IMR-90 (cell line): Measurements from ENCODE around the gene ITCH. TPM values are rescaled to one million over a fixed set of nuclear protein-coding genes. Genes with fewer than 3 reads are reported as not detected.

Experiments
- ATAC-seq: fragments of 200-7000 bp; cut with Tn5 transposase; 2 replicates; pipeline ENCODE4 v1.9.1; 2020; ENCODE audit warnings: low read depth, mild to moderate bottlenecking, moderate library complexity
- BruUV-seq: library from RNA; stranded (reverse); fragments of 400-500 nt; replicated peaks from 2 replicates; lab custom pipeline; 2021; lab: Mats Ljungman, UMichigan
- CTCF ChIA-PET: fragments of 300-600 bp; formaldehyde crosslinking; extraction: SDS; loops from one replicate; lab custom pipeline; 2021; ENCODE audit warnings: antibody characterized with exemption; lab: Yijun Ruan, JAX
- POLR2A ChIA-PET: fragments of 300-600 bp; sonication (Branson Sonifier 250); formaldehyde crosslinking; loops from one replicate; lab custom pipeline; 2022; ENCODE audit warnings: antibody characterized with exemption; ENCODE audit not compliant: unreplicated experiment; lab: Charles Lee
- DNase-seq: peaks from one replicate; pipeline ENCODE4 v3.0.0; 2013
- H2AFZ ChIP-seq: replicated peaks from 2 replicates; pipeline ENCODE3; 2013; ENCODE audit warnings: low read length, mild to moderate bottlenecking; ENCODE audit not compliant: poor library complexity
- H2AK5ac ChIP-seq: 2 replicates; pipeline ENCODE4 v1.6.1; 2013; ENCODE audit warnings: low read depth, low read length, inconsistent platforms
- H2AK9ac ChIP-seq: replicated peaks from 2 replicates; pipeline ENCODE3; 2013; ENCODE audit warnings: mild to moderate bottlenecking, low read depth, low read length, moderate library complexity; ENCODE audit not compliant: poor library complexity
- H2BK120ac ChIP-seq: 2 replicates; pipeline ENCODE4 v1.6.1; 2013; ENCODE audit warnings: low read depth, low read length, inconsistent platforms
- H2BK15ac ChIP-seq: 3 replicates; pipeline ENCODE4 v1.6.1; 2013; ENCODE audit warnings: low read depth, low read length, inconsistent platforms
- H2BK20ac ChIP-seq: 2 replicates; pipeline ENCODE4 v1.6.1; 2013; ENCODE audit warnings: low read depth, mild to moderate bottlenecking, inconsistent platforms, low read length, moderate library complexity
- H2BK5ac ChIP-seq: 2 replicates; pipeline ENCODE4 v1.6.1; 2013; ENCODE audit warnings: mild to moderate bottlenecking, low read depth, low read length, inconsistent platforms; ENCODE audit not compliant: poor library complexity, severe bottlenecking
- H3K14ac ChIP-seq: replicated peaks from 2 replicates; pipeline ENCODE4 v1.6.1; 2013; ENCODE audit warnings: low read depth, low read length, inconsistent platforms
- H3K18ac ChIP-seq: 2 replicates; pipeline ENCODE4 v1.6.1; 2013; ENCODE audit warnings: low read depth, low read length, control low read depth
- H3K23ac ChIP-seq: 2 replicates; pipeline ENCODE4 v1.6.1; 2013; ENCODE audit warnings: low read depth, low read length, inconsistent platforms
- H3K27ac ChIP-seq: 2 replicates; pipeline ENCODE4 v1.5.1; 2013; ENCODE audit warnings: mild to moderate bottlenecking, control low read depth, low read length; ENCODE audit not compliant: insufficient read depth
- H3K27me3 ChIP-seq: 2 replicates; pipeline ENCODE4 v1.6.1; 2013; ENCODE audit warnings: low read length; ENCODE audit not compliant: control insufficient read depth, insufficient read depth
- H3K36me3 ChIP-seq: 2 replicates; pipeline ENCODE4 v1.6.1; 2013; ENCODE audit warnings: low read length, mixed read lengths; ENCODE audit not compliant: control insufficient read depth, insufficient read depth
- H3K4ac ChIP-seq: 2 replicates; pipeline ENCODE4 v1.6.1; 2013; ENCODE audit warnings: low read depth, low read length, inconsistent platforms
- H3K4me1 ChIP-seq: 2 replicates; pipeline ENCODE4 v1.6.1; 2013; ENCODE audit warnings: low read length, mixed read lengths; ENCODE audit not compliant: control insufficient read depth, insufficient read depth
- H3K4me2 ChIP-seq: 2 replicates; pipeline ENCODE4 v1.6.1; 2013; ENCODE audit warnings: low read depth, mild to moderate bottlenecking, control low read depth, low read length, moderate library complexity
- H3K4me3 ChIP-seq: 2 replicates; pipeline ENCODE4 v1.5.1; 2013; ENCODE audit warnings: low read depth, mild to moderate bottlenecking, control low read depth, low read length, moderate library complexity; ENCODE audit not compliant: insufficient read depth
- H3K56ac ChIP-seq: 2 replicates; pipeline ENCODE4 v1.6.1; 2013; ENCODE audit warnings: low read length, inconsistent platforms; ENCODE audit not compliant: insufficient read depth; ENCODE audit errors: extremely low read depth
- H3K79me1 ChIP-seq, 2 experiments: 2 replicates each; pipeline ENCODE4 v1.6.1; 2013; ENCODE audit warnings: low read length in 2 of 2, inconsistent platforms in 1 of 2, low read depth in 1 of 2
- H3K9ac ChIP-seq: 2 replicates; pipeline ENCODE4 v1.6.1; 2013; ENCODE audit warnings: low read depth, low read length, control low read depth
- H3K9me1 ChIP-seq: 2 replicates; pipeline ENCODE4 v1.6.1; 2013; ENCODE audit warnings: low read length, inconsistent platforms; ENCODE audit not compliant: insufficient read depth
- H3K9me3 ChIP-seq: 2 replicates; pipeline ENCODE4 v1.6.1; 2013; ENCODE audit warnings: low read length; ENCODE audit not compliant: control insufficient read depth, insufficient read depth
- H4K20me1 ChIP-seq: 2 replicates; pipeline ENCODE4 v1.6.1; 2013; ENCODE audit warnings: low read length, inconsistent platforms; ENCODE audit not compliant: insufficient read depth
- H4K5ac ChIP-seq: 2 replicates; pipeline ENCODE4 v1.6.1; 2013; ENCODE audit warnings: mild to moderate bottlenecking, low read depth, low read length, control low read depth
- H4K8ac ChIP-seq, 2 experiments: 2 replicates each; pipeline ENCODE4 v1.6.1; 2013; ENCODE audit warnings: low read depth in 2 of 2, low read length in 2 of 2, control low read depth in 1 of 2, inconsistent platforms in 1 of 2
- H4K91ac ChIP-seq: 2 replicates; pipeline ENCODE4 v1.6.1; 2013; ENCODE audit warnings: low read depth, low read length, inconsistent platforms; ENCODE audit not compliant: insufficient read depth
- BHLHE40 ChIP-seq: fragments of 150-350 bp; IDR thresholded peaks from 2 replicates; pipeline ENCODE4 v1.6.1; 2016; ENCODE audit warnings: mild to moderate bottlenecking, low read depth, low read length
- CEBPB ChIP-seq: IDR thresholded peaks from 2 replicates; pipeline ENCODE4 v1.6.1; 2012; ENCODE audit warnings: low read depth, low read length, improper control_type of control experiment
- CHD1 ChIP-seq: IDR thresholded peaks from 2 replicates; pipeline ENCODE4 v1.6.1; 2012; ENCODE audit warnings: low read depth, low read length, improper control_type of control experiment
- ELK1 ChIP-seq: fragments of 150-350 bp; IDR thresholded peaks from 2 replicates; pipeline ENCODE4 v1.6.1; 2016; ENCODE audit warnings: low read depth, mild to moderate bottlenecking, low read length, moderate library complexity, borderline replicate concordance
- FOS ChIP-seq: fragments of 150-350 bp; IDR thresholded peaks from 2 replicates; pipeline ENCODE4 v1.6.1; 2016; ENCODE audit warnings: low read depth, low read length
- MAFK ChIP-seq: IDR thresholded peaks from 2 replicates; pipeline ENCODE4 v1.6.1; 2012; ENCODE audit warnings: low read depth, low read length, improper control_type of control experiment
- MAZ ChIP-seq: IDR thresholded peaks from 2 replicates; pipeline ENCODE4 v1.6.1; 2012; ENCODE audit warnings: low read depth, mild to moderate bottlenecking, low read length, improper control_type of control experiment, moderate library complexity, borderline replicate concordance
- MXI1 ChIP-seq: IDR thresholded peaks from 2 replicates; pipeline ENCODE4 v1.6.1; 2012; ENCODE audit warnings: low read depth, mild to moderate bottlenecking, low read length, moderate library complexity, borderline replicate concordance
- NFE2L2 ChIP-seq: fragments of 150-350 bp; IDR thresholded peaks from 2 replicates; pipeline ENCODE4 v1.6.1; 2016; ENCODE audit warnings: low read depth, mild to moderate bottlenecking, low read length
- POLR2A ChIP-seq: IDR thresholded peaks from 2 replicates; pipeline ENCODE4 v1.6.1; 2012; ENCODE audit warnings: mild to moderate bottlenecking, low read depth, low read length
- RAD21 ChIP-seq: IDR thresholded peaks from 2 replicates; pipeline ENCODE4 v1.6.1; 2012; ENCODE audit warnings: low read length, improper control_type of control experiment
- RCOR1 ChIP-seq: IDR thresholded peaks from 2 replicates; pipeline ENCODE4 v1.6.1; 2012; ENCODE audit warnings: mild to moderate bottlenecking, low read length, improper control_type of control experiment; ENCODE audit not compliant: insufficient replicate concordance
- RFX5 ChIP-seq: IDR thresholded peaks from 2 replicates; pipeline ENCODE4 v1.8.0; 2012; ENCODE audit warnings: low read depth, mild to moderate bottlenecking, low read length, moderate library complexity
- SMC3 ChIP-seq: fragments of 150-350 bp; IDR thresholded peaks from 2 replicates; pipeline ENCODE4 v1.6.1; 2016; ENCODE audit warnings: low read depth, mild to moderate bottlenecking, antibody characterized with exemption, low read length, moderate library complexity
- USF2 ChIP-seq: fragments of 150-350 bp; IDR thresholded peaks from 2 replicates; pipeline ENCODE4 v1.6.1; 2017; ENCODE audit warnings: mild to moderate bottlenecking, antibody characterized with exemption, low read length, low read depth
- WGBS, 2 experiments: methylation state at CpG; one replicate each; pipeline versions ENCODE4 v1.1.5 to v1.1.7; 2013; ENCODE audit warnings: missing lambda C conversion rate in 2 of 2; ENCODE audit not compliant: insufficient read length in 1 of 2; ENCODE audit errors: extremely low coverage in 2 of 2; 5-methylcytosine and 5-hydroxymethylcytosine counted together
- dilution Hi-C: fragments of 300-500 bp; cut with HindIII; formaldehyde crosslinking; loops from one replicate; pipeline ENCODE4 v1.14.3; 2018; ENCODE audit warnings: low sequenced_read_pairs; ENCODE audit not compliant: unreplicated experiment
- in situ Hi-C: fragments of 300-500 bp; cut with MboI; formaldehyde crosslinking; loops from 3 replicates; pipeline ENCODE4 v1.14.3; 2019; ENCODE audit warnings: low sequenced_read_pairs, inconsistent platforms, mixed read lengths
- intact Hi-C: fragments of 100-400 bp; cut with micrococcal nuclease; formaldehyde crosslinking; loops from 2 replicates; pipeline ENCODE4 v1.10.0; 2022
- polyA plus RNA-seq, 3 experiments: library from polyadenylated mRNA; depleted of rRNA; stranded (reverse); fragments of >200 nt; gene quantifications; 2 replicates each; pipeline ENCODE4 v1.2.3, GENCODE V29; 2012; ENCODE audit warnings: low replicate concordance in 1 of 3
- total RNA-seq: library from RNA; depleted of rRNA; stranded (reverse); fragments of >200 nt; gene quantifications from 2 replicates; pipeline ENCODE4 v1.2.3, GENCODE V29; 2012
- TF ChIP-seq, protein P1 (sequence below): conservative IDR thresholded peaks from 2 replicates; pipeline ENCODE4 v1.5.1; 2012; ENCODE audit warnings: mild to moderate bottlenecking, low read depth, low read length, improper control_type of control experiment

The ITCH gene
- total and polyA plus RNA-seq, 2 of the 4 experiments (the other 2 are of a cell fraction), result 12.7 to 94.6 TPM

DNA sequence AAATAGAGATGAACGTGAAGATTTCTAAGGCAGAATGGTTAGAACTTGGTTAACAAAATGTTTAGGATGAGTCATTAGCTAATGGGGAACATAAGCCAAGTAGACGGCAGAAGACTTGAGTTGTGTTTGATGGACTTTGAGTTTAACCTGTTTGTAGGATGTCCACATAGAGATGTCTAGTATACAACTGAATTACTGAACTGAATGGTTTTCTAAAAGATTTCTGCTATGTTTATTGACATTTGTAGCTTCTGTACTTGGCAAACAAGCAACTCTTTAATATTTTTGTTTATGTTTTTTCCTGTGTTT, 98.7 kb downstream of the ITCH start:
- Histone ChIP-seq H3K18ac (no peak overlapping the region), H4K20me1 (no peaks in the 10 kb centered on the region), H3K4me1 (peaks cover 12% of the 10 kb centered on the region), H3K9me3 (no peaks in the 10 kb centered on the region), H2BK120ac (no peak overlapping the region), H2BK20ac (no peak overlapping the region), H2AK5ac (no peak overlapping the region), H2AFZ (no peak overlapping the region), H3K27me3 (no peaks in the 10 kb centered on the region), H2BK5ac (no peak overlapping the region), H4K91ac (no peak overlapping the region), H3K23ac (no peak overlapping the region), H2AK9ac (no peak overlapping the region), H2BK15ac (no peak overlapping the region), H3K4me3 (no peak overlapping the region), H3K27ac (no peak overlapping the region), H3K4ac (no peak overlapping the region), H3K9ac (no peak overlapping the region), H4K5ac (no peak overlapping the region), H3K79me1 (peaks cover 19 to 45% of the 10 kb centered on the region in 2 experiments), H3K9me1 (peaks cover 4% of the 10 kb centered on the region), H3K14ac (no peak overlapping the region), H4K8ac (no peak overlapping the region), H3K4me2 (no peak overlapping the region), H3K36me3 (peaks cover 26% of the 10 kb centered on the region), H3K56ac (no peak overlapping the region)
- ATAC-seq (no peak), DNase-seq (peak; percentile 29)
- dilution Hi-C loops (no loop called here), in situ Hi-C loops (no loop called here), intact Hi-C loops (no loop called here)
- POLR2A ChIA-PET, result no interaction called here
- WGBS, 2 experiments, result 100% methylated on average over 1 of the region's 2 CpGs; no CpG with 5 or more reads in 1 of the 2 experiments
- no TSS peak for BruUV-seq
- TF ChIP-seq NFE2L2 (no peak), USF2 (no peak), RCOR1 (no peak), BHLHE40 (no peak), MAFK (no peak), MXI1 (no peak), FOS (no peak), CHD1 (no peak), POLR2A (no peak), SMC3 (no peak), MAZ (no peak), ELK1 (no peak), RFX5 (no peak), RAD21 (no peak), CEBPB (no peak)
- TF ChIP-seq, protein P1, sequence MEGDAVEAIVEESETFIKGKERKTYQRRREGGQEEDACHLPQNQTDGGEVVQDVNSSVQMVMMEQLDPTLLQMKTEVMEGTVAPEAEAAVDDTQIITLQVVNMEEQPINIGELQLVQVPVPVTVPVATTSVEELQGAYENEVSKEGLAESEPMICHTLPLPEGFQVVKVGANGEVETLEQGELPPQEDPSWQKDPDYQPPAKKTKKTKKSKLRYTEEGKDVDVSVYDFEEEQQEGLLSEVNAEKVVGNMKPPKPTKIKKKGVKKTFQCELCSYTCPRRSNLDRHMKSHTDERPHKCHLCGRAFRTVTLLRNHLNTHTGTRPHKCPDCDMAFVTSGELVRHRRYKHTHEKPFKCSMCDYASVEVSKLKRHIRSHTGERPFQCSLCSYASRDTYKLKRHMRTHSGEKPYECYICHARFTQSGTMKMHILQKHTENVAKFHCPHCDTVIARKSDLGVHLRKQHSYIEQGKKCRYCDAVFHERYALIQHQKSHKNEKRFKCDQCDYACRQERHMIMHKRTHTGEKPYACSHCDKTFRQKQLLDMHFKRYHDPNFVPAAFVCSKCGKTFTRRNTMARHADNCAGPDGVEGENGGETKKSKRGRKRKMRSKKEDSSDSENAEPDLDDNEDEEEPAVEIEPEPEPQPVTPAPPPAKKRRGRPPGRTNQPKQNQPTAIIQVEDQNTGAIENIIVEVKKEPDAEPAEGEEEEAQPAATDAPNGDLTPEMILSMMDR, result no peak
- CTCF ChIA-PET, result no interaction called here
